ENCODE results near the gene ITGA11.

Gene ITGA11

GRCh38 chr15:68374168-68374745 lies 57.7 kb downstream of the ITGA11 start:
- no peak for DNase-seq

- DNase-seq, result no peak
These were observed 58.9 kb downstream of the ITGA11 start for GRCh38 chr15:68373028-68373427.

GRCh38 chr15:68372291-68372811 lies 59.6 kb downstream of the ITGA11 start:
- DNase-seq, result no peak

- no peak for DNase-seq
These were observed 60.1 kb downstream of the ITGA11 start for GRCh38 chr15:68371851-68372250.

- peak; percentile 72 for DNase-seq
These were observed 60.8 kb downstream of the ITGA11 start for GRCh38 chr15:68371160-68371559.

GRCh38 chr15:68370768-68371151 lies 61.2 kb downstream of the ITGA11 start:
- DNase-seq, result peak; percentile 60

GRCh38 chr15:68369931-68370767 lies 61.8 kb downstream of the ITGA11 start:
- DNase-seq, result no peak

GRCh38 chr15:68368731-68369435 lies 63.1 kb downstream of the ITGA11 start:
- DNase-seq, result no peak

- DNase-seq, result no peak
These were observed 64.0 kb downstream of the ITGA11 start for GRCh38 chr15:68367992-68368391.

- DNase-seq, result no peak
These were observed 64.7 kb downstream of the ITGA11 start for GRCh38 chr15:68367226-68367625.

GRCh38 chr15:68366314-68366713 lies 65.6 kb downstream of the ITGA11 start:
- DNase-seq, result peak; percentile 34

- no peak for DNase-seq
These were observed 66.2 kb downstream of the ITGA11 start for GRCh38 chr15:68365770-68366169.

GRCh38 chr15:68365140-68365745 lies 66.7 kb downstream of the ITGA11 start:
- DNase-seq, result no peak

GRCh38 chr15:68364660-68365035 lies 67.3 kb downstream of the ITGA11 start:
- no peak for DNase-seq

- no peak for DNase-seq
These were observed 67.8 kb downstream of the ITGA11 start for GRCh38 chr15:68364028-68364659.

- DNase-seq, result no peak
These were observed 68.6 kb downstream of the ITGA11 start for GRCh38 chr15:68363353-68363752.

- DNase-seq, result no peak
These were observed 69.3 kb downstream of the ITGA11 start for GRCh38 chr15:68362537-68363126.

GRCh38 chr15:68360721-68361120 lies 71.2 kb downstream of the ITGA11 start:
- DNase-seq, result no peak

GRCh38 chr15:68356778-68357177 lies 75.2 kb downstream of the ITGA11 start:
- DNase-seq, result no peak

GRCh38 chr15:68354923-68355322 lies 77.0 kb downstream of the ITGA11 start:
- no peak for DNase-seq

- DNase-seq, result no peak
These were observed 77.7 kb downstream of the ITGA11 start for GRCh38 chr15:68354268-68354667.

- DNase-seq, result no peak
These were observed 78.4 kb downstream of the ITGA11 start for GRCh38 chr15:68353421-68354135.
